Measurements from ENCODE around the gene GDPD4. TPM values are rescaled to one million over a fixed set of nuclear protein-coding genes. Genes with fewer than 3 reads are reported as not detected.

GDPD4 gene
- total RNA-seq, 1 donor from 2014 or later, result not detected

GRCh38 chr11:77269484-77270123, 31.9 kb downstream of the GDPD4 start:
- no peak overlapping the region for H3K4me3 ChIP-seq
- no peaks in the 10 kb centered on the region for H3K36me3 ChIP-seq
- no peak overlapping the region for H3K27ac ChIP-seq

GRCh38 chr11:77267962-77268361, 33.5 kb downstream of the GDPD4 start:
- intact Hi-C loops (cut with DNase I), result no loop called here
- H3K4me1 ChIP-seq, result no peaks in the 10 kb centered on the region
- no peak for DNase-seq (ENCODE audit: low spot score in 2 of 2)
- peaks cover 0 to 6% of the 10 kb centered on the region in 2 donors for H3K9me3 ChIP-seq
- no peaks in the 10 kb centered on the region for H3K27me3 ChIP-seq
- H3K4me3 ChIP-seq, result no peak overlapping the region
- no peak for TF ChIP-seq CTCF (IDR thresholded peaks at IDR 0.05)
- H3K36me3 ChIP-seq, result no peaks in the 10 kb centered on the region
- no peak overlapping the region for H3K27ac ChIP-seq

More at GRCh38 chr11:77269484-77270123, 31.9 kb downstream of the GDPD4 start:
- intact Hi-C loops (cut with DNase I), result no loop called here
- Histone ChIP-seq H3K27me3 (no peaks in the 10 kb centered on the region), H3K4me1 (no peaks in the 10 kb centered on the region), H3K9me3 (no peaks in the 10 kb centered on the region)
- DNase-seq (ENCODE audit: low spot score in 2 of 2), result no peak
- no peak for TF ChIP-seq CTCF (IDR thresholded peaks at IDR 0.05)

- intact Hi-C loops (cut with DNase I), result no loop called here
- TF ChIP-seq CTCF (IDR thresholded peaks at IDR 0.05), result no peak
- Histone ChIP-seq H3K27me3 (no peaks in the 10 kb centered on the region), H3K4me3 (no peak overlapping the region), H3K4me1 (no peaks in the 10 kb centered on the region), H3K36me3 (no peaks in the 10 kb centered on the region), H3K9me3 (peaks cover 0 to 15% of the 10 kb centered on the region in 2 donors), H3K27ac (no peak overlapping the region)
- DNase-seq (ENCODE audit: low spot score in 2 of 2), result no peak
These were observed 34.7 kb downstream of the GDPD4 start for GRCh38 chr11:77266766-77267165.

DNA sequence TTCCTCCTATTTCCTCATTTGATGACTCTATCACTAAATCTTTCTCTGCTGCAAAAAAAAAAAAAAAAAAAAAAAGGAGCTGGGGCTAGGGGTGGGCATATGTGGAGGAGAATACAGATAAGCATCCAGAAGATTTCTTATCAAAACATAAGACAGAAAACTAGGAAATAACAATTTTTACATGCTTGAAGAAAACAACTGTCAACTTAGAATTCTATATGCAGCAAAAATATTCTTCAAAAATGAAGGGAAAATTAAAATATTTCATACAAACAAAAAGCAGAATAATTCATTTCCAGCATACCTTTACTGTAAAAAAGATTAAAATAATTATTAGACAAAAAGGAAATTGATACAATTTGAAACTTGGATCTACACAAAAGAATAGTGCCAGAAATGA, 38.7 kb downstream of the GDPD4 start:
- H3K4me3 ChIP-seq, result no peak overlapping the region
- H3K36me3 ChIP-seq, result no peaks in the 10 kb centered on the region
- no peaks in the 10 kb centered on the region for H3K27me3 ChIP-seq
- H3K27ac ChIP-seq, result no peak overlapping the region
- intact Hi-C loops (cut with DNase I), result no loop called here
- no peaks in the 10 kb centered on the region for H3K4me1 ChIP-seq
- H3K9me3 ChIP-seq, result peaks cover 0 to 16% of the 10 kb centered on the region in 2 donors
- DNase-seq (ENCODE audit: low spot score in 2 of 2), result no peak
- TF ChIP-seq CTCF (IDR thresholded peaks at IDR 0.05), result no peak

DNA sequence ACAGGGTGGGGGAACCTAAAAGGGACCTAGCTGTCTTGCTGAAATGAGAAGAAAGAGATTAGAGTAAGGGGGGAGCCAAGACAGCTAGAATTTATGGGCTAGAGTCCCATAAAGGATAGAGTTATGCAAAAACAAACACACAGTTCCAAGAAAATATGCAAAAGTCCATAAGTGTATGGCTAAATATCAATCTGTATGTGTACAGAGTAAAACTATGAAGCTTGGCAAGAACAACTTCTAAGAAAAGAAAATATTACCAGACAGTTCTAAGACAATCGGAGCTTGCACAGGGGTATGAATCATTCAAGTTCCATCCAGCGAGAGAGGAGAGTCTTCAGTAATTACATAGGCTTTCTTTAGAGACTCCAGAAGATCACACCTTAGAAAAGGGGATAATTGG, 41.8 kb downstream of the GDPD4 start:
- no peak for DNase-seq (ENCODE audit: low spot score in 2 of 2)
- Histone ChIP-seq H3K9me3 (peaks cover 0 to 16% of the 10 kb centered on the region in 2 donors), H3K4me1 (no peaks in the 10 kb centered on the region), H3K27me3 (no peaks in the 10 kb centered on the region), H3K36me3 (no peaks in the 10 kb centered on the region), H3K4me3 (no peak overlapping the region), H3K27ac (no peak overlapping the region)
- intact Hi-C loops (cut with DNase I), result no loop called here
- TF ChIP-seq CTCF (IDR thresholded peaks at IDR 0.05), result no peak

DNA sequence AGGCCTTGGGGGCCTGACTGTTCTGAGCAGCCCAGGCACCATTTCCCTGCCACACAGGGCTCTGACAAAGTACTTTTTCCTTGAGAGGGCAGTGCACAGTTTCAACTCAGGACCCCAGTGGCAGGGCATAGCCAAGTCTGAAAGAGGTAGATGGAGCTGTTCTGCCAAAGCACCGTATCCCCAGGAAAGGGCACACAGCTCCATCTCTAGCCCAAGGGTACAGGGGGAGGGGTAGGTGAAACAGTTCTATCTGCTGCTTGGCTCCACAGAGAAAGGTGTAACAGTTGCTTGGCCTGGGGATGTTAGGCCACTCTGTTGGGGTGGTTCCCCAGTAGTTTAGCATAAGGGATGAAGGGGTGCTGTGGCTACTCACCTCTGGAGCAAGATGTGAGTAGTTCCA, 47.8 kb downstream of the GDPD4 start:
- no peak for DNase-seq (ENCODE audit: low spot score in 2 of 2)
- Histone ChIP-seq H3K4me1 (no peaks in the 10 kb centered on the region), H3K27ac (no peak overlapping the region), H3K27me3 (no peaks in the 10 kb centered on the region), H3K4me3 (no peak overlapping the region), H3K9me3 (peaks cover 0 to 5% of the 10 kb centered on the region in 2 donors), H3K36me3 (no peaks in the 10 kb centered on the region)
- intact Hi-C loops (cut with DNase I), result no loop called here
- TF ChIP-seq CTCF (IDR thresholded peaks at IDR 0.05), result no peak

Measured in ascending aorta (tissue), 2 donors.